OCI-LY7 (cell line): ENCODE measurements around the gene ATP1A2. TPM values are rescaled to one million over a fixed set of nuclear protein-coding genes. Genes with fewer than 3 reads are reported as not detected.

Experiments used
- BruUV-seq: library from RNA; stranded (reverse); fragments of 400-500 nt; replicated peaks from 2 replicates; lab custom pipeline; 2021; lab: Mats Ljungman, UMichigan
- CTCF ChIA-PET: fragments of 300-600 bp; sonication (Branson Sonifier 250); formaldehyde crosslinking; loops from one replicate; lab custom pipeline; 2022; ENCODE audit warnings: antibody characterized with exemption; ENCODE audit not compliant: unreplicated experiment; lab: Charles Lee
- POLR2A ChIA-PET: fragments of 300-600 bp; sonication (Branson Sonifier 250); formaldehyde crosslinking; loops from one replicate; lab custom pipeline; 2022; ENCODE audit warnings: antibody characterized with exemption; lab: Charles Lee
- DNase-seq: peaks from one replicate; pipeline ENCODE4 v3.0.0-alpha.2; 2015; ENCODE audit warnings: low spot score
- H2AFZ ChIP-seq: fragments of 200-600 bp; sonication (generic), shearing (Covaris generic); 2 replicates; pipeline ENCODE4 v1.6.1; 2014; ENCODE audit warnings: mild to moderate bottlenecking, antibody characterized with exemption, low read length, moderate library complexity
- H3K27ac ChIP-seq: fragments of 200-600 bp; sonication (generic); 2 replicates; pipeline ENCODE4 v1.5.1; 2014; ENCODE audit warnings: mixed run types, low read depth, mild to moderate bottlenecking, moderate library complexity, low read length, inconsistent platforms; ENCODE audit not compliant: poor library complexity, severe bottlenecking
- H3K36me3 ChIP-seq: fragments of 200-600 bp; sonication (generic); 2 replicates; pipeline ENCODE4 v1.6.1; 2014; ENCODE audit warnings: mild to moderate bottlenecking, antibody characterized with exemption, low read length, moderate library complexity, mixed read lengths; ENCODE audit not compliant: insufficient read depth
- H3K4me1 ChIP-seq: fragments of 200-600 bp; sonication (generic); 2 replicates; pipeline ENCODE4 v1.5.1; 2014; ENCODE audit warnings: mild to moderate bottlenecking, low read length; ENCODE audit not compliant: insufficient read depth, poor library complexity, severe bottlenecking
- H3K4me2 ChIP-seq: fragments of 200-600 bp; sonication (generic); 2 replicates; pipeline ENCODE4 v1.6.1; 2014; ENCODE audit warnings: mild to moderate bottlenecking, low read length
- H3K4me3 ChIP-seq: fragments of 200-600 bp; sonication (generic); 2 replicates; pipeline ENCODE4 v1.5.1; 2014; ENCODE audit warnings: mild to moderate bottlenecking, low read depth, low read length; ENCODE audit not compliant: poor library complexity, severe bottlenecking
- H3K79me2 ChIP-seq: fragments of 200-600 bp; sonication (generic); 2 replicates; pipeline ENCODE4 v1.6.1; 2016; ENCODE audit warnings: low read depth, mild to moderate bottlenecking, low read length, moderate library complexity, mixed read lengths; ENCODE audit not compliant: insufficient read depth
- H3K9me2 ChIP-seq: fragments of 200-600 bp; sonication (generic); 2 replicates; pipeline ENCODE4 v1.6.1; 2016; ENCODE audit warnings: mild to moderate bottlenecking, low read length, mixed read lengths; ENCODE audit not compliant: insufficient read depth
- H3K9me3 ChIP-seq: fragments of 200-600 bp; sonication (generic); 2 replicates; pipeline ENCODE4 v1.6.1; 2014; ENCODE audit warnings: mild to moderate bottlenecking, mixed run types, low read length, mixed read lengths
- H4K20me1 ChIP-seq: fragments of 200-600 bp; sonication (generic); 2 replicates; pipeline ENCODE4 v1.6.1; 2014; ENCODE audit warnings: mild to moderate bottlenecking, antibody characterized with exemption, low read length, moderate library complexity, mixed read lengths; ENCODE audit not compliant: insufficient read depth
- CTCF ChIP-seq: fragments of 200-600 bp; sonication (generic); conservative IDR thresholded peaks from 2 replicates; pipeline ENCODE4 v1.5.1; 2014; ENCODE audit warnings: mild to moderate bottlenecking, antibody characterized with exemption, low read length, moderate library complexity, mixed read lengths
- EZH2phosphoT487 ChIP-seq: fragments of 200-600 bp; sonication (generic); IDR thresholded peaks from 2 replicates; pipeline ENCODE4 v1.6.1; 2018; ENCODE audit warnings: low read depth, borderline replicate concordance, mild to moderate bottlenecking, mixed run types, antibody characterized with exemption, low read length, moderate library complexity, mixed read lengths
- intact Hi-C: fragments of 100-400 bp; cut with micrococcal nuclease; formaldehyde crosslinking; loops from one replicate; pipeline ENCODE4 v1.10.0; 2022; ENCODE audit not compliant: unreplicated experiment
- total RNA-seq, 2 experiments: library from RNA; depleted of rRNA in 1 of 2; stranded (reverse); fragments of >200 nt in 1 of 2; shearing (Covaris generic) in 1 of 2; gene quantifications; 2 replicates each; pipeline ENCODE4 v1.2.3, GENCODE V29; 2014 to 2022

ATP1A2 gene
- total RNA-seq, 2 experiments from 2014 or later: not detected

- H3K36me3 ChIP-seq: no peaks in the 10 kb centered on the region
- no peak overlapping the region for H3K4me3 ChIP-seq
- POLR2A ChIA-PET: no interaction called here
- no peaks in the 10 kb centered on the region for H3K9me2 ChIP-seq
- CTCF ChIA-PET: no interaction called here
- no peaks in the 10 kb centered on the region for H3K9me3 ChIP-seq
- H2AFZ ChIP-seq: no peak overlapping the region
- H4K20me1 ChIP-seq: no peaks in the 10 kb centered on the region
- no peak overlapping the region for H3K27ac ChIP-seq
- no peak for DNase-seq
- intact Hi-C loops: no loop called here
- H3K4me2 ChIP-seq: no peak overlapping the region
- H3K4me1 ChIP-seq: no peaks in the 10 kb centered on the region
- no peak for TF ChIP-seq EZH2phosphoT487
- no peak for TF ChIP-seq CTCF
- no peaks in the 10 kb centered on the region for H3K79me2 ChIP-seq
- BruUV-seq: no TSS peak
Observed at GRCh38 chr1:160127865-160128523, 12.4 kb downstream of the ATP1A2 start.

- no peak for DNase-seq
- Histone ChIP-seq H3K9me2 (no peaks in the 10 kb centered on the region), H3K36me3 (no peaks in the 10 kb centered on the region), H2AFZ (no peak overlapping the region), H3K4me3 (no peak overlapping the region), H4K20me1 (no peaks in the 10 kb centered on the region), H3K4me1 (no peaks in the 10 kb centered on the region), H3K27ac (no peak overlapping the region), H3K4me2 (no peak overlapping the region), H3K9me3 (no peaks in the 10 kb centered on the region), H3K79me2 (no peaks in the 10 kb centered on the region)
- BruUV-seq: no TSS peak
- POLR2A ChIA-PET: no interaction called here
- intact Hi-C loops: no loop called here
- CTCF ChIA-PET: no interaction called here
- TF ChIP-seq EZH2phosphoT487 (no peak), CTCF (no peak)
Observed at GRCh38 chr1:160128636-160129035, 13.1 kb downstream of the ATP1A2 start.

DNA sequence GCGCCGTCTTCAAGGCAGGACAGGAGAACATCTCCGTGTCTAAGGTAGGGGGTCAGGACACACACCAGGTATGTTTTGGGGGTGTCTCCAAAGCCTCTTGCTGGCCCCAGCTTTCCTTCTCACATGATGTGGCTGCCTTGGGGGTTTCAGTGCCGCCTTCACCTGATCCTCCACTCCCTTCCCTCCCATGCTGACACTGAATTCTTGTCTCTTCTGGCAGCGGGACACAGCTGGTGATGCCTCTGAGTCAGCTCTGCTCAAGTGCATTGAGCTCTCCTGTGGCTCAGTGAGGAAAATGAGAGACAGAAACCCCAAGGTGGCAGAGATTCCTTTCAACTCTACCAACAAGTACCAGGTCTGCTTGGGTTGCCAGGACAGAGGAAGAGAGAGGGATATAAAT lies 13.5 kb downstream of the ATP1A2 start:
- H3K36me3 ChIP-seq: no peaks in the 10 kb centered on the region
- BruUV-seq: no TSS peak
- no peak overlapping the region for H2AFZ ChIP-seq
- ChIA-PET CTCF (no interaction called here), POLR2A (no interaction called here)
- H3K27ac ChIP-seq: no peak overlapping the region
- no peaks in the 10 kb centered on the region for H3K79me2 ChIP-seq
- H3K4me3 ChIP-seq: no peak overlapping the region
- H3K4me2 ChIP-seq: no peak overlapping the region
- no peak for DNase-seq
- H4K20me1 ChIP-seq: no peaks in the 10 kb centered on the region
- intact Hi-C loops: no loop called here
- H3K9me2 ChIP-seq: no peaks in the 10 kb centered on the region
- H3K4me1 ChIP-seq: no peaks in the 10 kb centered on the region
- TF ChIP-seq EZH2phosphoT487 (no peak), CTCF (no peak)
- no peaks in the 10 kb centered on the region for H3K9me3 ChIP-seq
